HG03354 (cell line): Measurements from ENCODE around the gene CHRFAM7A.
"Not testable (repeated sequence)": the region's sequence is repeated elsewhere in the genome, so short reads cannot be mapped to it uniquely, and the experiment has no call there.

Source experiments
- ATAC-seq: cut with Tn5 transposase; IDR thresholded peaks from one replicate; pipeline ENCODE4 v1.9.1; 2021; ENCODE audit warnings: mild to moderate bottlenecking; ENCODE audit not compliant: unreplicated experiment, poor library complexity, severe bottlenecking

CHRFAM7A gene

GRCh38 chr15:30392766-30393663, at the start of gene CHRFAM7A:
Gene CHRFAM7A, minus strand, starts transcription at chr15:30393540. Its CDS starts 10,189 bp downstream, at chr15:30383351.
- ATAC-seq = not testable (repeated sequence)

DNA sequence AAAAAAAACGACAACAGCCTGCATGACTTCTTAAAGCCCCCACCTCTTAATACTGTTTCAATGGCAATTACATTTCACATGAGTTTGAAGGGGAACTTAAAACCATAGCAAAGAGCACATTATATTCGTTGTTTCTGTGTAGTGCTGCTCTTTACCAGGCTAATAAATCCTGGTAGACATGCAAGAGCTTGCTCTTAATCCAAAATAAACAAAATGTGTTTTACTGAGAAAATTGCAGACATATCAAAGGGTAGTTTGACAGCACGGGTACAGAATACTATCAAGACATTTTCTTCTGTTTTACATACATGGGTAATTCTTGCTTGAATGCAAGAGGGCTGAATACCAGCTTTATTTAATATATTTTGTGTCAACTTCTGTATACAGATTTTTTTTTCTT, 45.0 kb upstream of the CHRFAM7A start:
- not testable (repeated sequence) for ATAC-seq

- not testable (repeated sequence) for ATAC-seq
These were observed 42.5 kb upstream of the CHRFAM7A start for GRCh38 chr15:30435878-30436277.

DNA sequence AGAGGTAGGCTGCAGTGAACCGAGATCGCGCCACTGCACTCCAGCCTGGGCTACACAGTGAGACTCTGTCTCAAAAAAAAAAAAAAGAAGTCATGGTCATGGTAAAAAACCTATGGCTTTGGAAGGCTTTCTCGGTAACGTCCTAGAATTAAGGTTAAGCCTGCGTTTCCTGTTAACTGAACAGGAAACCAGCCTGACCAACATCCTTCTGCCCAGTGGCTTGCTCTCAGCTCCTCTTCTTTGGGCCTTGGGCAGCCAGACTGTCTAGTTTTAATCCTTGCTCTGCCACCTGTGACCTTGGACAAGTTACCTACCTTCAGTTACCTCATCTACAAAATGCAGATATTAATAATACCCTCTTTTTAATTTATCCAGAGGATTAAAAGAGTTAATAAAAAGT, 27.4 kb upstream of the CHRFAM7A start:
- ATAC-seq = not testable (repeated sequence)

- not testable (repeated sequence) for ATAC-seq
These were observed 20.8 kb upstream of the CHRFAM7A start, which contains the start of gene GOLGA8R for GRCh38 chr15:30414160-30414559. Gene GOLGA8R, minus strand, starts transcription at chr15:30414260. Its CDS starts 98 bp downstream, at chr15:30414162.

DNA sequence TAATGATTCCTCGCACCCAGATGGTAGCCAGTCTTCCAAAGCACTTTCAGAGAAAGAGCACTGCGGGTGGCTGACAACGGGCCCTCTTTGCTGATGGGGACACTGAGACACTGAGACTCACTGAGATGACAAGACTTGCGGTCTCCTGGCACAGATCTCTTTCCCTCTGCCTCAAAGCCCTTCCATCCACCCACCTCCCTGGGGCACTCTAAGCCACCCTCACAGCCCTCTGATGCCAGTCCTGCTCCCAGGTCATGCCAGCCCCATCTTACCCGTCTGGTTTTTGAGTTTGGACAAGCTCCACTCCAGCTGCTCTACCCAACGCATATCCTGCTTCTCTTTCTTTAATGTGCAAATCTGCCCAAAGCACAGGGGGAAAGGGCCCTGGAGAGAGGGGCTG, 14.3 kb upstream of the CHRFAM7A start:
- ATAC-seq = not testable (repeated sequence)

DNA sequence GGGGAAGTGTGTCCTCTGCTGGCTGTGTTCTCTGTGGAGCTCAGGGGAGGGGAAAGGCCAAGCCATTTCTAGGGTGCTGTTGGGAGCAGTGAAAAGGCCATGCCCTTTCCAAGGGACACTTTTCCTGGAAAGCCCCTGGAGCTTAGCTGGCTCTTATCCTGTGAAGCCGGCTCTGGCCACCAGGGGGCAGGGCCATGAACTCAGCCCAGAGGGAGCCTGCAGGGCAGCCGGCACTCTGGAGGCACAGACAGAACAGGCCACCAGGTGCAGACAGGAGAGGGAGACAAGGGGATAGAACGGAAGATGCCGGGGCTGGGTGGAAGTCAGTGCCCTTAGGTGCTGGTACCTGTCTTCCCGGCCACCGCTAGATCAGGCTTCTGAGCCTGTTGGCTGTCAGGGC, 5.6 kb upstream of the CHRFAM7A start:
- peak; percentile 60 for ATAC-seq

- ATAC-seq = not testable (repeated sequence)
These were observed 288 bp upstream of the CHRFAM7A start for GRCh38 chr15:30393664-30393991.

GRCh38 chr15:30386318-30386887, 6.9 kb downstream of the CHRFAM7A start:
- not testable (repeated sequence) for ATAC-seq

GRCh38 chr15:30377082-30377413, 16.3 kb downstream of the CHRFAM7A start:
- not testable (repeated sequence) for ATAC-seq

DNA sequence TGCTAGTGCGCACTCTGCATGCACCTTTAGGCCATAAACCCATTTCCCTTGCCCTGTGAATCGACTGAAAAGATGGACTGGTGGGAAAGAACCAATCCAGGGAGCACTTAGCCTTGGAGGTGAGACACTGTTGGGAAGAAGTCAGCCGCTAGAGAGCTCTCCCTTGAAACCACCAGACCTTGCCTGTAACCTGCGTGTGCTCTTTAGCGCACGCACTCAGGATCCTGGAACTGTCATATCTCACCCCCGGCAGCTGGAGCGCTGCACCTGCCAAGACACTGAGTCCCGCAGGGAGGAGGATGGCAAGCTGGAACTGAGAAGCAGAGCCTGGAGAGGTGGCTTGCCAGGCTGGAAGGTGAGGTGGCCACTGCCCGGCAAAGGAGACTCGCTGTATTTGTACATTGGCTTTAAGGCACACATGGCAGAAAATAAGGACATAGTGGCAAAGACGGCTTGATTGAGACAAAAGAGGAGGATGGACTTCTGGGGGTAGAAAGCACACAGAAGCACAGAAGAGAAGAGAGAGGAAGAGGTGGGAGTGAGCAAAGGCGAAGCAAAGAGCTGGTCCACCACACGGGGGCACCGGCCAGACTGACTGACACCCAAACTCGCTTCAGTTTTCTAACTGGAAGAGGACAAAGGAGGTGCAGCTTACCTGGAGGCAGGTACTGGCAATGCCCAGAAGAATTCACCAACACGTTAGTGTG, 16.8 kb downstream of the CHRFAM7A start:
- ATAC-seq = not testable (repeated sequence)

- ATAC-seq = not testable (repeated sequence)
These were observed 17.5 kb downstream of the CHRFAM7A start for GRCh38 chr15:30375872-30376271.

DNA sequence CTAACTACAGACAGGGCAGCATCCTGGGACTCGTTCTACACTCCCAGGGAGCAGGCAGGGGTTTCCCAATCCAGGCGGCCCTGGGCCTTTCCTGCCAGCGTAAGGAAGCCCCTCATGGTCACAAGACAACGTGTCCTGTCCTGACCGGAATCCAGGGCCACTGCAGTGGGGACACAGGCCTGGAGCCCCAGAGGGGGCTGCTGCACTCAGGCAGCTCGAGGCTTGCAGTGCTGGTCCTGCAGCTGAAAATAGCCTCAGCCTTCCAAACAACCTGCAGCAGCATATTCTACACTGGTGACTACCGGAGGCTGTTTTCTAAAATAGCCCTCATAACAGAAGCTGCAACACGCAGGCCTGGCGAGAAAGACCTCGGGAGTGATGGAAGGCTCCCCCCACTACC, 18.5 kb downstream of the CHRFAM7A start:
- not testable (repeated sequence) for ATAC-seq

GRCh38 chr15:30368271-30368670, 25.1 kb downstream of the CHRFAM7A start:
- not testable (repeated sequence) for ATAC-seq

DNA sequence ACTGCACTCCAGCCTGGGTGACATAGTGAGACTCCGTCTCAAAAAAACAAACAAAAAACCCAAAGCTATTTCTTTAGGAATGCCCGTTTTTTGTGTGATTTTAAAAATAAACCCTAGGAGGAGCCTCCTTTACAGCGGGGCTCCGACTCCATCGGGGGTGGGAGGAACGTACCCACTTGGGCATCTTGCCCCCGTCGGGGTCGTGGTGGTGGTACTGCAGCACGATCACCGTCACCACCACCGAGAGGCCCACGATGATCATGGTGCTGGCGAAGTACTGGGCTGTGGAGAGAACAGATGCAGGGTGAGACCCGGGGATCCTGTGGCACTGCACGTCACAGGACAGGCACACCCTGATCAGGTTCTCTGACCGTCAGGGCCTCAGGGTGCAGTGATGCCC, 26.1 kb downstream of the CHRFAM7A start:
- ATAC-seq = not testable (repeated sequence)

- ATAC-seq = not testable (repeated sequence)
These were observed 31.9 kb downstream of the CHRFAM7A start for GRCh38 chr15:30361404-30361803.

DNA sequence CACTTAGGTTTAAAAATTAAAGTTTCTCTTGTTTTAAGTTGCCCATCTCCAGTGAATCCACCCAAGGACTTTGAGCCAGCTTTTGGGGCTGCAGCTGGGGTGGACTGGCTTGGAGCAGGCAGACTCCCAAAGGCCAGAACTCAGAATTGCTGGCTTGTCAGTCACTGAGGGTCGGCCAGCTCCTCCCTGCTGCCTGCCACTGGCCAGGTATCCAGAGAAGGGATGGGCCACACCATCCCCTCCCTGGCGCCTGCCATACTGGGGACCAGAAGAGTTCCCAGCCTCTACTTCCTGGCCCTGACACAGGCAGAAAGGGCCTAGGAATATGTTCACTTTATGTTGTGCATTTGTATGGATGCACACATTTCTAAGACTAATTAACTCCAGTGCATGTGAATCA, 32.4 kb downstream of the CHRFAM7A start:
- ATAC-seq = not testable (repeated sequence)

DNA sequence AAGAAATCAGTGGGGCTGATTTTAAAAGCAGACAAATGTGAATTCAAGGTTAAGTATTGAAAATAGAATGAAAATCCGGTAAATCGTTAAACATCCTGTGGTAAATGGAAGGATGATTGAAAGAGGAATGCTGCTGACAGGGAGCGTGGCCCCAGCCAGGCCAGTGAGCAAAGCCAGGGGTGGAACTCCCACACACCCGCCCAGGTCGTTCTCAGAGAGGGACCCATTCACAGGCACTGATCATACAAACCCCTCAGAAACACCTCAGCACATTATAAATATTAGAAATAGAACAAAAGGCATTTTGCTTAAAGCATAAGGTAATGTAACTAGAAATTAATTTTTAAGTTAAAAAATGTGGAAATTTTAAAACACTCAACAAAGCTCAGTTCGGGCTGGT, 38.3 kb downstream of the CHRFAM7A start:
- not testable (repeated sequence) for ATAC-seq

DNA sequence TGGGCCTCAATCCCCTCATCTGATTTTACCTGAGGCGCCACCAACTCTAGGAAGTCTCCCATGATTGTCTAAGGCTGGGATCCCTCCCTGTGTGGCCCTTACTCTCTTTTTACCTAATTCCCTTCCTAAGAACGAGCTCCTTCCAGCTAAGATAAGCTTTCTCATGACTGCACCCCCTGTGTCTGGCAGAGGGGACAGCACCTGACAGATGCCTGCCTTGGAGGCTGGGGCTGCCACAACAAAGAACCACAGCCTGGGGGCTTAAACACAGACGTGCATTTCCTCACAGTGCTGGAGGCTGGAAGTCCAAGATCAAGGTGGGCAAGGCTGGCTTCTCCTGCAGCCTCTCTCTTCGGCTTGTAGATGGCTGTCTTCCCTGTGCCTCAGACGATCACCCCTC, 43.5 kb downstream of the CHRFAM7A start:
- not testable (repeated sequence) for ATAC-seq

GRCh38 chr15:30336584-30336983, 56.8 kb downstream of the CHRFAM7A start:
- not testable (repeated sequence) for ATAC-seq
